Left lung (tissue), 10 donors: Measurements from ENCODE around the gene CEP192. TPM values are rescaled to one million over a fixed set of nuclear protein-coding genes. Genes with fewer than 3 reads are reported as not detected.

ENCODE experiments used
- ATAC-seq: fragments of 200-7000 bp; cut with Tn5 transposase; one replicate; pipeline ENCODE4 v1.9.1; 2020; ENCODE audit warnings: moderate library complexity
- DNase-seq, 4 donors: peaks; one replicate each; pipeline ENCODE4 v3.0.0-alpha.2; 2013 to 2020
- H3K27ac ChIP-seq, 2 donors: fragments of 200-600 bp; sonication (generic) in 1 of 2; one replicate each; pipeline versions ENCODE4 v1.5.0 to v1.8.0; 2020 to 2021
- H3K27me3 ChIP-seq, 2 donors: fragments of 200-600 bp; sonication (generic) in 1 of 2; one replicate each; pipeline versions ENCODE4 v1.5.0 to v1.8.0; 2020 to 2021
- H3K36me3 ChIP-seq, 2 donors: fragments of 200-600 bp; sonication (generic) in 1 of 2; one replicate each; pipeline versions ENCODE4 v1.5.0 to v1.8.0; 2020 to 2021
- H3K4me1 ChIP-seq, 2 donors: fragments of 200-600 bp; one replicate each; pipeline ENCODE4 v1.8.0; 2021
- H3K4me3 ChIP-seq, 2 donors: fragments of 200-600 bp; sonication (generic) in 1 of 2; one replicate each; pipeline versions ENCODE4 v1.5.0 to v1.8.0; 2020 to 2021; ENCODE audit warnings: mild to moderate bottlenecking in 1 of 2
- H3K9me3 ChIP-seq, 2 donors: fragments of 200-600 bp; sonication (generic) in 1 of 2; one replicate each; pipeline versions ENCODE4 v1.5.0 to v1.8.0; 2020 to 2021
- intact Hi-C, 2 donors: fragments of 100-400 bp; cut with DNase I; formaldehyde crosslinking; loops; one replicate each; pipeline versions ENCODE4 v1.11.2 to v1.14.2; 2022
- polyA plus RNA-seq, 6 donors: library from polyadenylated mRNA; unstranded; fragments of 120-200 nt; gene quantifications; one replicate each; pipeline ENCODE4 v1.2.1, GENCODE V29; 2013; ENCODE audit not compliant: insufficient read length in 6 of 6
- total RNA-seq, 2 donors: library from RNA; stranded (reverse); fragmentation: NEBNext Ultra II Directional; extraction: Animal tissue kit (Norgen Biotek cat#: 25700); gene quantifications; one replicate each; pipeline ENCODE4 v1.2.1, GENCODE V29; 2021
- TF ChIP-seq, protein P1 (sequence below), 2 donors: fragments of 200-600 bp; sonication (generic) in 1 of 2; IDR thresholded peaks; one replicate each; pipeline versions ENCODE4 v1.5.0 to v1.8.0; 2021; ENCODE audit warnings: antibody characterized with exemption in 2 of 2
- donor health status: DM: no; HTN: yes; CAD: no.
- donor health status: DM: no; HTN: no; CAD: no.

CEP192 gene
- total and polyA plus RNA-seq, 8 donors: 22.0 to 57.5 (median 45.7) TPM

DNA sequence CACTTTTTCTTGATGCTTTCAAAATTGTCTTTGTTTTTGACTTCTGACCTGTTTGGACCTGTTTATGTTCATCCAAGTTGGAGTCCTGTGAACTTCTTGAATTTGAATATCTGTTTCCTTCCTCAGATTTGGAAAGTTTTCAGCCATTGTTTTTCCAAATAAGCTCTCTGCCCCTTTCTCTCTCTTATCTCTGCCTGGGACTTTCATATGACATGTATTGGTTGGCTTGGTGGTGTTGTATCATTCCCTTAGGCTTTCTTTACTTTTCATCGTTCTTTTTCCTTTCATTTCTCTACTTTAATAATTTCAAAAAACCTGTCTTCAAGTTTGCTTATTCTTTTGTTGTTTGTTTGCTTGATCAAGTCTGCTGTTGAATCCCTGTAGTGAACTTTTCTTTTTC, 167.3 kb downstream of the CEP192 start:
- no peaks in the 10 kb centered on the region for H3K4me1 ChIP-seq
- ATAC-seq (no peak), DNase-seq (no peak)
- H3K9me3 ChIP-seq: peaks cover 0 to 35% of the 10 kb centered on the region in 2 donors
- no peaks in the 10 kb centered on the region for H3K36me3 ChIP-seq
- H3K27me3 ChIP-seq: no peaks in the 10 kb centered on the region
- no peak overlapping the region for H3K27ac ChIP-seq
- no peak overlapping the region for H3K4me3 ChIP-seq
- intact Hi-C loops: no loop called here
- TF ChIP-seq, protein P1, sequence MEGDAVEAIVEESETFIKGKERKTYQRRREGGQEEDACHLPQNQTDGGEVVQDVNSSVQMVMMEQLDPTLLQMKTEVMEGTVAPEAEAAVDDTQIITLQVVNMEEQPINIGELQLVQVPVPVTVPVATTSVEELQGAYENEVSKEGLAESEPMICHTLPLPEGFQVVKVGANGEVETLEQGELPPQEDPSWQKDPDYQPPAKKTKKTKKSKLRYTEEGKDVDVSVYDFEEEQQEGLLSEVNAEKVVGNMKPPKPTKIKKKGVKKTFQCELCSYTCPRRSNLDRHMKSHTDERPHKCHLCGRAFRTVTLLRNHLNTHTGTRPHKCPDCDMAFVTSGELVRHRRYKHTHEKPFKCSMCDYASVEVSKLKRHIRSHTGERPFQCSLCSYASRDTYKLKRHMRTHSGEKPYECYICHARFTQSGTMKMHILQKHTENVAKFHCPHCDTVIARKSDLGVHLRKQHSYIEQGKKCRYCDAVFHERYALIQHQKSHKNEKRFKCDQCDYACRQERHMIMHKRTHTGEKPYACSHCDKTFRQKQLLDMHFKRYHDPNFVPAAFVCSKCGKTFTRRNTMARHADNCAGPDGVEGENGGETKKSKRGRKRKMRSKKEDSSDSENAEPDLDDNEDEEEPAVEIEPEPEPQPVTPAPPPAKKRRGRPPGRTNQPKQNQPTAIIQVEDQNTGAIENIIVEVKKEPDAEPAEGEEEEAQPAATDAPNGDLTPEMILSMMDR (IDR thresholded peaks at IDR 0.05): no peak

DNA sequence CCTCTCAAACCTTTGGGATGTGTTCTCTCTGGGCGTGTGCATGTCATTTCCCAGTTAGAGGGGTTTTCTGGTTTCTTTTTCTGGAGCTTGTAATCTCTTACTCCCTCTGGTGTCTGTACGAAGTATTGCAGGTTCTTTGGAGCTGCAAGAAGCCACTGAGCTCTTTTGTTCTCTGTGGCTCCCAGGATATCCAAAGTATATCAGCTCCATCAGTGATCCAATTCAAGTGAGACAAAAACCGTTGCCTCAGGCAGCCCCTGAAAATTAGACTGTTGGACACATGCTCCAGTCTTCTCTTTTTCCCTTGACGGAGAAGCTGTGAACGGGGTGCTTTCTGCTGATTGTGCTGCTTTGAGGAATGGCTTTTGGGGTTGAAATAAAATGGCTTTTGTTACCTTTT, 168.4 kb downstream of the CEP192 start:
- DNase-seq (peak in 1 of 4 donors; percentile 40), ATAC-seq (peak; percentile 89)
- H3K4me3 ChIP-seq: no peak overlapping the region
- no peak overlapping the region for H3K27ac ChIP-seq
- TF ChIP-seq, protein P1 (IDR thresholded peaks at IDR 0.05): peak; percentile 72 to 89
- no peaks in the 10 kb centered on the region for H3K27me3 ChIP-seq
- H3K36me3 ChIP-seq: no peaks in the 10 kb centered on the region
- intact Hi-C loops: no loop called here
- no peaks in the 10 kb centered on the region for H3K4me1 ChIP-seq
- peaks cover 0 to 35% of the 10 kb centered on the region in 2 donors for H3K9me3 ChIP-seq

DNA sequence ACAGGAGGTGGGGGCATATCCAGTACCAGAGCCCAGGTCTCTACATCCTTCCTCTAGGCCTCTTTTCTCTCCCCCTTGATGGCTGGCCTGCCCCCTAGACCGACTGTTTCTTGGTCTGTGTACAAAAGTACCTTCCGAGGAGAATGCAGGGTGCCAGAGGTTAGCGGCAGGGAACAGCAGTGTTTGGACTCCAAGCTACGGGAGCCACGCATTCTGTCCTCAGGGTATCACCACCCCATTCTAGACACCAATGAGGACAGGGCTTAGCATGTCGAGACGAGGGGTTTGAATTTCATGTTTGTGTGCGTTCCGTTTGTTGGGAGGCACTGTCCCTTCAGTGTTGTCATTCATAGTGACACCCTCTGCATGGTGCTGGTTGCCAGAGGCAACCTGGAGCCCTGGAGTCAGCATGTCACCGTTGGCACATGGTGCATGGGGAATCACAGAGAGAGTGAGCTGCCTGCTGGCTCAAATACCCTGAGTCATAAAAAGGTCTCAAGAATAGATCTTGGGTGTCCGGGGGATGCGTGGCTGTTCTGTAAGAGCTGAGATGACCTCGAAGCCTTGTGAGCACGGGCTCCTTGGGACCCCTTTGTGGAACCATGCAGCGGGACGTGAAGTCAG, 170.2 kb downstream of the CEP192 start:
- TF ChIP-seq, protein P1 (IDR thresholded peaks at IDR 0.05): no peak
- DNase-seq: no peak
- no peaks in the 10 kb centered on the region for H3K27me3 ChIP-seq
- intact Hi-C loops: no loop called here
- no peak for ATAC-seq
- no peaks in the 10 kb centered on the region for H3K4me1 ChIP-seq
- peaks cover 0 to 25% of the 10 kb centered on the region in 2 donors for H3K9me3 ChIP-seq
- no peak overlapping the region for H3K27ac ChIP-seq
- H3K36me3 ChIP-seq: no peaks in the 10 kb centered on the region
- H3K4me3 ChIP-seq: no peak overlapping the region

DNA sequence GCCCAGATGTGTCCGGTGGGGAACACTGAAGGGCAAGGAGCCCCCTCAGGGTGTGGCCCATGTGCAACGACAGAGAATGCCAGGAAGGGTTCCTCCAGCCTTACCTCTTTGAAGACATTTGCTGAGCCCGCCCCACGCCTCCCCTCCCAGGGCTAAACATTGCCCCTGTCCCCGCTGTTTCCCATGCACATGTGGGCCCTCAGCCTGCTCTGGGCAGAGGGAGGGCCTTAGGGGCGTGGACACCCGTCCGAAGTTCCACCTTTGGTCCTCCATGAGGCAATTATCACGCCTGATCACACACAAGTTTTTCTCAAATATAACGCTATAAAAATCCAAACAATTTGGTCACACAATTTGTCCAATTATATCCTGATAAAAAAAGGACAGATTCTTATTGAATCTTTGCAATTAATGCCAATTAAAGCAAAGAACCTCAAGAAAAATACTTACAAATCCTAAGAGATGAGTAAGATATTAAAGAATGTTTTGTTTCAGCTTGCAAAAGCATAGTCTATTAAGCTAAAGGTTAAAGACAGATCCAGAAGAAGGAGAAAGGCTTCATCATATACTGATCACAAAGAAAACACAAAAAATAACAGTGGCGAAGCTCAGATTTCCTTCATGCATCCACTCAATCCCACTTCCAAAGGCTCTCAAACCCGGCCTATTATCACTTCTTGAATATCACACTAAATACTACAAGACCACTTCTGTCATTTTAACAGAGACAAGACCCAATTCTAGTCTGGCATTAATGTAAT, 172.2 kb downstream of the CEP192 start:
- no peak for DNase-seq
- no peak overlapping the region for H3K27ac ChIP-seq
- H3K27me3 ChIP-seq: no peaks in the 10 kb centered on the region
- no peaks in the 10 kb centered on the region for H3K36me3 ChIP-seq
- no peak overlapping the region for H3K4me3 ChIP-seq
- peaks cover 0 to 6% of the 10 kb centered on the region in 2 donors for H3K9me3 ChIP-seq
- H3K4me1 ChIP-seq: no peaks in the 10 kb centered on the region
- ATAC-seq: no peak
- TF ChIP-seq, protein P1 (IDR thresholded peaks at IDR 0.05): no peak
- intact Hi-C loops: no loop called here

GRCh38 chr18:13164406-13164805, 173.2 kb downstream of the CEP192 start:
- Histone ChIP-seq H3K36me3 (no peaks in the 10 kb centered on the region), H3K4me1 (no peaks in the 10 kb centered on the region), H3K4me3 (no peak overlapping the region), H3K27ac (no peak overlapping the region), H3K27me3 (no peaks in the 10 kb centered on the region), H3K9me3 (no peaks in the 10 kb centered on the region)
- TF ChIP-seq, protein P1 (IDR thresholded peaks at IDR 0.05): no peak
- no peak for ATAC-seq
- DNase-seq: no peak
- intact Hi-C loops: no loop called here
